ENCODE measurements around the gene ERAL1.
A peak's percentile ranks its signal among the peaks of the same experiment; 100 is the strongest.

- TF ChIP-seq, protein P1, sequence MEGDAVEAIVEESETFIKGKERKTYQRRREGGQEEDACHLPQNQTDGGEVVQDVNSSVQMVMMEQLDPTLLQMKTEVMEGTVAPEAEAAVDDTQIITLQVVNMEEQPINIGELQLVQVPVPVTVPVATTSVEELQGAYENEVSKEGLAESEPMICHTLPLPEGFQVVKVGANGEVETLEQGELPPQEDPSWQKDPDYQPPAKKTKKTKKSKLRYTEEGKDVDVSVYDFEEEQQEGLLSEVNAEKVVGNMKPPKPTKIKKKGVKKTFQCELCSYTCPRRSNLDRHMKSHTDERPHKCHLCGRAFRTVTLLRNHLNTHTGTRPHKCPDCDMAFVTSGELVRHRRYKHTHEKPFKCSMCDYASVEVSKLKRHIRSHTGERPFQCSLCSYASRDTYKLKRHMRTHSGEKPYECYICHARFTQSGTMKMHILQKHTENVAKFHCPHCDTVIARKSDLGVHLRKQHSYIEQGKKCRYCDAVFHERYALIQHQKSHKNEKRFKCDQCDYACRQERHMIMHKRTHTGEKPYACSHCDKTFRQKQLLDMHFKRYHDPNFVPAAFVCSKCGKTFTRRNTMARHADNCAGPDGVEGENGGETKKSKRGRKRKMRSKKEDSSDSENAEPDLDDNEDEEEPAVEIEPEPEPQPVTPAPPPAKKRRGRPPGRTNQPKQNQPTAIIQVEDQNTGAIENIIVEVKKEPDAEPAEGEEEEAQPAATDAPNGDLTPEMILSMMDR (IDR thresholded peaks at IDR 0.05; ENCODE audit: poor library complexity): peak; percentile 88
- no peak for TF ChIP-seq EZH2 (IDR thresholded peaks at IDR 0.05; ENCODE audit: borderline replicate concordance)
Measured at GRCh38 chr17:28902819-28903545, 48.2 kb downstream of the ERAL1 start, which contains the start of gene DHRS13.

Measured in hepatocyte (in vitro differentiated cells).